ENCODE results near the gene FREM3. TPM values are rescaled to one million over a fixed set of nuclear protein-coding genes. Genes with fewer than 3 reads are reported as not detected.

Gene FREM3
- total RNA-seq, 1 experiment from 2014 or later: 0.15 TPM

DNA sequence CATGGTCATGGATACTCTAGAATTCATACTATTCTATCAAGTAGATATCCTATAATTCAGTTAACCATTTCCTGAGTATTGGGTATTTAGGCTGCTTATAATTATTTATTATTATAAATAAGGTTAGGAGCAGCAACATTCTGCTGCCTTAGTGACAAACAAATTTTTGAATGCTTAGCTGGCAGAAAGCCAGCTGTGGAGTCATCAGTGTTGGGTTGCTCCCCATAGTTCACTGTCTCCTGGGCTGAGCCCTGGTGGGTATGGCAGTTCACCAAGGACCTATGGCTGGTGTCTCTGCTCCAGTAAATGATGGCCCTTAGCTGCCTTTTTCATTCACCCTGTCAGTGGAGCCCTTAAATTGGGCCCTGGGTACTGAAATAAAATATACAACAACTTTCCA lies 125.1 kb downstream of the FREM3 start:
- Mint-ChIP-seq H3K27ac (no peak overlapping the region), H3K4me3 (no peak overlapping the region), H3K9me3 (no peaks in the 10 kb centered on the region), H3K36me3 (no peaks in the 10 kb centered on the region), H3K27me3 (ENCODE audit: low read depth) (no peaks in the 10 kb centered on the region), H3K4me1 (no peaks in the 10 kb centered on the region)
- CTCF ChIA-PET: no interaction called here
- POLR2A ChIA-PET: no interaction called here
- TF ChIP-seq TCF7 (CRISPR knock-in tag; IDR thresholded peaks at IDR 0.05; ENCODE audit: low read depth): no peak
- no peak for TF ChIP-seq ZBTB21 (CRISPR knock-in tag; IDR thresholded peaks at IDR 0.05; ENCODE audit: borderline replicate concordance)
- TF ChIP-seq, protein P1, sequence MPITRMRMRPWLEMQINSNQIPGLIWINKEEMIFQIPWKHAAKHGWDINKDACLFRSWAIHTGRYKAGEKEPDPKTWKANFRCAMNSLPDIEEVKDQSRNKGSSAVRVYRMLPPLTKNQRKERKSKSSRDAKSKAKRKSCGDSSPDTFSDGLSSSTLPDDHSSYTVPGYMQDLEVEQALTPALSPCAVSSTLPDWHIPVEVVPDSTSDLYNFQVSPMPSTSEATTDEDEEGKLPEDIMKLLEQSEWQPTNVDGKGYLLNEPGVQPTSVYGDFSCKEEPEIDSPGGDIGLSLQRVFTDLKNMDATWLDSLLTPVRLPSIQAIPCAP (CRISPR knock-in tag; IDR thresholded peaks at IDR 0.05): no peak
- TF ChIP-seq, protein P2, sequence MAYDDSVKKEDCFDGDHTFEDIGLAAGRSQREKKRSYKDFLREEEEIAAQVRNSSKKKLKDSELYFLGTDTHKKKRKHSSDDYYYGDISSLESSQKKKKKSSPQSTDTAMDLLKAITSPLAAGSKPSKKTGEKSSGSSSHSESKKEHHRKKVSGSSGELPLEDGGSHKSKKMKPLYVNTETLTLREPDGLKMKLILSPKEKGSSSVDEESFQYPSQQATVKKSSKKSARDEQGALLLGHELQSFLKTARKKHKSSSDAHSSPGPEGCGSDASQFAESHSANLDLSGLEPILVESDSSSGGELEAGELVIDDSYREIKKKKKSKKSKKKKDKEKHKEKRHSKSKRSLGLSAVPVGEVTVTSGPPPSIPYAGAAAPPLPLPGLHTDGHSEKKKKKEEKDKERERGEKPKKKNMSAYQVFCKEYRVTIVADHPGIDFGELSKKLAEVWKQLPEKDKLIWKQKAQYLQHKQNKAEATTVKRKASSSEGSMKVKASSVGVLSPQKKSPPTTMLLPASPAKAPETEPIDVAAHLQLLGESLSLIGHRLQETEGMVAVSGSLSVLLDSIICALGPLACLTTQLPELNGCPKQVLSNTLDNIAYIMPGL (CRISPR knock-in tag; IDR thresholded peaks at IDR 0.05): no peak
- TF ChIP-seq, protein P3, sequence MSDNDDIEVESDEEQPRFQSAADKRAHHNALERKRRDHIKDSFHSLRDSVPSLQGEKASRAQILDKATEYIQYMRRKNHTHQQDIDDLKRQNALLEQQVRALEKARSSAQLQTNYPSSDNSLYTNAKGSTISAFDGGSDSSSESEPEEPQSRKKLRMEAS (CRISPR knock-in tag; IDR thresholded peaks at IDR 0.05): no peak
- TF ChIP-seq PRRX2 (CRISPR knock-in tag; IDR thresholded peaks at IDR 0.05): no peak
- no peak for TF ChIP-seq FOXK1 (CRISPR knock-in tag; IDR thresholded peaks at IDR 0.05)
- no peak for TF ChIP-seq CBFB (CRISPR knock-in tag; IDR thresholded peaks at IDR 0.05; ENCODE audit: low read depth)
- no peak for TF ChIP-seq ZNF671 (CRISPR knock-in tag; IDR thresholded peaks at IDR 0.05)
- DNase-seq (ENCODE audit: low spot score) (no peak), ATAC-seq (no peak)

DNA sequence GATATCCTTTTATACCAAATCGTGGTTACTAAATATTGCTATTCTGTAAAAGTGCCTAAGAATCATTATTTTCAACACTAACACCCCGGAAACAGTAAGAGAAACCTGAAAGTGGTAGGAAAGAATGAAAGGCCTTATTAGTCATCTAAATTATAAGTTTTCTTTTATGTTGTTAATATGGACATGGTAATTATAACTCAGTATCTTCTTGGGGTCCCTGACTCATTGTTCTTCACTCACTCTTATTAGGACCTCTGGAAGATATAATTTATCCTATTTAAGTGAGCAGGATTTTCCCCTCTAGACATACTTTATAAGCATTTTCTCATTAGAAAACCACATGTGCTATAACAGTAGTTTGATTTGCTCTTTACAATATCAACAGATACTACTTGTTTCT lies 136.0 kb downstream of the FREM3 start:
- Mint-ChIP-seq H3K27ac (no peak overlapping the region), H3K36me3 (0 out of 2 replicates have a peak, but pooled peaks cover 5% of the 10 kb centered on the region), H3K27me3 (ENCODE audit: low read depth) (peaks cover 13% of the 10 kb centered on the region), H3K9me3 (peaks cover 19% of the 10 kb centered on the region), H3K4me3 (no peak overlapping the region), H3K4me1 (peaks cover 3% of the 10 kb centered on the region; the same call in 1 of the 2 replicates)
- POLR2A ChIA-PET: no interaction called here
- DNase-seq (ENCODE audit: low spot score) (no peak), ATAC-seq (no peak)
- CTCF ChIA-PET: no interaction called here
- TF ChIP-seq ESRRA (CRISPR knock-in tag; IDR thresholded peaks at IDR 0.05; ENCODE audit: borderline replicate concordance): no peak
- TF ChIP-seq GABPB1 (CRISPR knock-in tag; IDR thresholded peaks at IDR 0.05): no peak
- no peak for TF ChIP-seq MYBL2 (CRISPR knock-in tag; IDR thresholded peaks at IDR 0.05)
- TF ChIP-seq ETV6 (CRISPR knock-in tag; IDR thresholded peaks at IDR 0.05): no peak
- no peak for TF ChIP-seq NFYB (CRISPR knock-in tag; conservative IDR thresholded peaks at IDR 0.05; ENCODE audit: low read depth)
- no peak for TF ChIP-seq ZNF138 (CRISPR knock-in tag; conservative IDR thresholded peaks at IDR 0.05)
- TF ChIP-seq, protein P4, sequence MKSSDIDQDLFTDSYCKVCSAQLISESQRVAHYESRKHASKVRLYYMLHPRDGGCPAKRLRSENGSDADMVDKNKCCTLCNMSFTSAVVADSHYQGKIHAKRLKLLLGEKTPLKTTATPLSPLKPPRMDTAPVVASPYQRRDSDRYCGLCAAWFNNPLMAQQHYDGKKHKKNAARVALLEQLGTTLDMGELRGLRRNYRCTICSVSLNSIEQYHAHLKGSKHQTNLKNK (CRISPR knock-in tag; IDR thresholded peaks at IDR 0.05): no peak
- no peak for TF ChIP-seq JUN (CRISPR knock-in tag; IDR thresholded peaks at IDR 0.05)
- TF ChIP-seq, protein P5, sequence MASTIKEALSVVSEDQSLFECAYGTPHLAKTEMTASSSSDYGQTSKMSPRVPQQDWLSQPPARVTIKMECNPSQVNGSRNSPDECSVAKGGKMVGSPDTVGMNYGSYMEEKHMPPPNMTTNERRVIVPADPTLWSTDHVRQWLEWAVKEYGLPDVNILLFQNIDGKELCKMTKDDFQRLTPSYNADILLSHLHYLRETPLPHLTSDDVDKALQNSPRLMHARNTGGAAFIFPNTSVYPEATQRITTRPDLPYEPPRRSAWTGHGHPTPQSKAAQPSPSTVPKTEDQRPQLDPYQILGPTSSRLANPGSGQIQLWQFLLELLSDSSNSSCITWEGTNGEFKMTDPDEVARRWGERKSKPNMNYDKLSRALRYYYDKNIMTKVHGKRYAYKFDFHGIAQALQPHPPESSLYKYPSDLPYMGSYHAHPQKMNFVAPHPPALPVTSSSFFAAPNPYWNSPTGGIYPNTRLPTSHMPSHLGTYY (CRISPR knock-in tag; IDR thresholded peaks at IDR 0.05): no peak
- TF ChIP-seq, protein P2 (CRISPR knock-in tag; IDR thresholded peaks at IDR 0.05): no peak
- no peak for TF ChIP-seq ZNF317 (CRISPR knock-in tag; IDR thresholded peaks at IDR 0.05; ENCODE audit: borderline replicate concordance, low read depth)
- no peak for TF ChIP-seq NFE2L1 (CRISPR knock-in tag; IDR thresholded peaks at IDR 0.05)
